Cortex of kidney (tissue), 1 donor: ENCODE results near the gene REEP6.
"Not testable (repeated sequence)": the region's sequence is repeated elsewhere in the genome, so short reads cannot be mapped to it uniquely, and the experiment has no call there.

Experiments used
- DNase-seq: peaks from one replicate; lab custom pipeline; 2025; lab: John Stamatoyannopoulos, UW

Gene REEP6

DNA sequence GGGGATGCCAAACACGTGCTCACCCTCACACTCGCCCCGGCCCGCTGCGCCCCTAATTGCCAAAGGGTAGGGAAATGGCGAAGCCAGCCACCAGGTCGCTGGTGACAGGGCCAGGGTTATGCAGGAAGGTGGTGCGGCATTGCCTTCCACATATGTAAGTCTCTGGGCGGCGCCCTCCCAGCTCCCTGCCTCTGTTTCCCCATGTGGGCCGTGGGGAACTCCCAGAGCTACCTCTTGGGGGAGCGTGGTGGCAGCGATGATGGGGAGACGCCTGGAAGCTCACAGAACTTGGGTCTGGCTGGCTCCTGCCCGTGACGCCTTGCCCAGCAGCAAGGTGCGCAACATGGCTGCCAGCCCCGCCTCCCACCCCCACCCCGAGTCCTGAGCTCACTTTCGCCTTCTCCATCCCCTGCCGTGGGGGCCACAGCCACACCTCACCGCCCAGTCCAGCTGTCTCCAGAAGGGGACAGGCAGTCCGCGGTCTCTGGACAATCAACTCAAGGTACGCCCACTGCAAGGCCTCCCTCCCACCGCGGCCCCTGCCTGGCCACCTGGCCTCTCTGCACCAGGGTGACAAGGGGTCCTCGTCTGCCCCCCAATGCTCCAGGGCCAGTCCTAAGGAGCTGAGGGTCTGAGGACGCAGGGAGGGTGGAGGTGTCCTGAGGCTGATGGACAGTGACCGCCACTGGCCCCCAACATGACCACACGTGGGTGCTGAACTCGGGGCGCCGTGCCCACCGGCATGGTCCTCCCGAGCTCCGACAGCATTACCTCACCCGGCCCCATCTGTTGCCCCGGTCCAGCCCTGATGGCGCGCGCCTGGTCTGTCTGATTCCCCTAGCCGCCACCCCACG, 18.5 kb upstream of the REEP6 start:
- no peak for DNase-seq

- DNase-seq: no peak
These were observed 17.7 kb upstream of the REEP6 start for GRCh38 chr19:1473085-1473851.

GRCh38 chr19:1474011-1474764, 16.8 kb upstream of the REEP6 start:
- DNase-seq: no peak

GRCh38 chr19:1474765-1475351, 16.1 kb upstream of the REEP6 start:
- DNase-seq: no peak

- no peak for DNase-seq
These were observed 15.1 kb upstream of the REEP6 start for GRCh38 chr19:1475751-1476437.

DNA sequence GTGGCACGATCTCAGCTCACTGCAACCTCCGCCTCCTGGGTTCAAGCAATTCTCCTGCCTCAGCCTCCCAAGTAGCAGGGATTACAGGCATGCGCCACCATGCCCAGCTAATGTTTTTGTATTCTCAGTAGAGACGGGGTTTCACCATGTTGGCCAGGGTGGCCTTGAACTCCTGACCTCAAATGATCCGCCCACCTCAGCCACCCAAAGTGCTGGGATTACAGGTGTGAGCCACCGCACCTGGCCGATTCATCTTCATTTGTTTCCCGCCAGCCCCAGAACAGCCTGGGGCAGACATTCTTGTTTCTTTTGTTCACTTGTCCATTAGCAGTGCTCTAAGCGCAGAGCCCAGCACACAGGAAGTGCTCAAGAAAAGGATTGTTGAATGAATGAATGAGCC, 13.9 kb upstream of the REEP6 start:
- not testable (repeated sequence) for DNase-seq

GRCh38 chr19:1478934-1479707, 11.9 kb upstream of the REEP6 start, which contains the start of gene C19orf25:
Gene C19orf25, minus strand, starts transcription at chr19:1479215. Its CDS starts 312 bp downstream, at chr19:1478903.
- DNase-seq: no peak

DNA sequence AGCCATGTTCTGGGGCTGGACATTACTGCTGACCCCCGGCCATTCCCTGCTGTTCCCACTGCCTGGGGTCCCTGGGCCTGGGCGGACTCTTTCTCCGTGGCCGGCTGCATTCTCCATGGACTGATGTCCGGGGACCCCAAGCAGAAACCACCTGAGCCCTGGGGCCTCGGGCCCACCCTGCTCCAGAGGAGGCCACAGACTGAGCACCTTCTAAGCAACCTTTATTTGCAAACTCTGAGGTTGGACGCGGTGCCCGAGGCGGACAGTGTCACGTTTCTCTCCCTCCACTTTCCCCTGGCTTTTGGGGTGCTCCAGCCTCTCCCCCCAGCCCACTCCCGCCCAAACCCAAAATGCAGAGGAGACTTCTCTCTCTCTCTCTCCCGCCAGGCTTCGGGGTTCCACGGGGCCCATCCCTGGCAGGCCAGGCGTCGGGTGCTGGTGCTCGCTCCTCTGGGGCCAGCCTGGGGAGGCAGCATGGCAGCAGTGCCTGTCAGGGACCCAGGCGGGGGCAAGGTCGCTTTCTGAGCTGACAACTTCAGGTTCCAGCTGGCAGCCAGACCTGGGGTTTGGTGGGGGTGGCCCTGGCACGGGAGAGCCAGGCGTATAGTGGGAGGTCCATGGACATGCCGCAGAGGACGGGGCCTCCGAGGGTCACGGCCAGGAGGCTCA, 9.6 kb upstream of the REEP6 start:
- DNase-seq: no peak

GRCh38 chr19:1481893-1482360, 9.1 kb upstream of the REEP6 start:
- DNase-seq: no peak

DNA sequence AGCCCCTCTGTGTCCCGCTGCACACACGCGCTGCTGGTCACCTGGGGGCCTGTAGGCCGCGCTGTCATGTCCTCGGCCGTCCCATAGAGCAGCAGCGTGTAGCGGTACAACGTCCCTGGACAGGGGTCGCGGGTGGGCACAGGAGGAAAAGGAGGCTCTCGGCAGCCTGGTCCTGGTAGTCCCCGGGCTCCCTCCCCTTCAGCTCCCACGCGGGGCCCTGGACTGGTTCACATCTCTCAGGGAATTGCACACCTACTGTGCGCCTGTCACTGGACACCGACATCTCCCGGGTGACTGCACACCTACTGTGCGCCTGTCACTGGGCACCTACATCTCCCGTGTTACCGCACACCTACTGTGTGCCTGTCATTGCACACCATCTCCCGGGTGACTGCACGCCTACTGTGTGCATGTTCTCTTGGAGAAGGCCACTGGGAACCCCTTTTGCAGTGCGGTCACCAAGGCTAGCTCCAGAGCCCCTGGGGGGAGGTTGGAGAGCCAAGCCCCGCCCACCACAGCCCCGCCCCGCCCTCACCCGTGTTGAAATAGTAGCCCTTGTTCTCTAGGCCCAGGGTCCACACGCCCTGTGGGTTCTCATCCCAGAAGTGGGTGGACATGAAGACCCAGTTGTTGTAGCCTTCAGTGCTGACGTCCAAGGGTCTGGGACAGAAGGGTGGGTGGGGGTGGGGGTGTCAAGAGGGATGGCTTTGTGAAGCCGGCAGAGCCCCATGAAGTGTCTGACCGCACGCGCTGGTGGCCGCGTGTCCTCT, 8.4 kb upstream of the REEP6 start:
- DNase-seq: no peak

GRCh38 chr19:1483131-1483978, 7.6 kb upstream of the REEP6 start:
- no peak for DNase-seq

DNA sequence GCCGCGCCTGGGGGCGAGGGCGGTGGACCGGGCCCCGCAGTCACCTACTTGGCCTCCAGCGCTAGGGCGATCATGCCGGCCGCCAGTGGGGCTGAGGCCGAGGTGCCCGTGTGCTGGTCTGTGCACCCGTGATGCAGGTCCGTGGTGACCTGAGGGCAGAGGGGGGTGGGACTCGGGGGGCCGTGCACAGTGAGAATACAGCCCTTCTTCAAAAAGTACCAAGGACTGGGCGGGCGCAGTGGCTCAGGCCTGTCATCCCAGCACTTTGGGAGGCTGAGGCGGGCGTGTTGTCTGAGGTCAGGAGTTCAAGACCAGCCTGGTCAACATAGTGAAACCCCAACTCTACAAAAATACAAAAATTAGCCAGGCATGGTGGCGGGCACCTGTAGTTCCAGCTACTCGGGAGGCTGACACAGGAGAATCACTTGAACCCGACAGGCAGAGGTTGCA, 7.0 kb upstream of the REEP6 start:
- no peak for DNase-seq

GRCh38 chr19:1486720-1487575, 4.0 kb upstream of the REEP6 start:
- DNase-seq: no peak

DNA sequence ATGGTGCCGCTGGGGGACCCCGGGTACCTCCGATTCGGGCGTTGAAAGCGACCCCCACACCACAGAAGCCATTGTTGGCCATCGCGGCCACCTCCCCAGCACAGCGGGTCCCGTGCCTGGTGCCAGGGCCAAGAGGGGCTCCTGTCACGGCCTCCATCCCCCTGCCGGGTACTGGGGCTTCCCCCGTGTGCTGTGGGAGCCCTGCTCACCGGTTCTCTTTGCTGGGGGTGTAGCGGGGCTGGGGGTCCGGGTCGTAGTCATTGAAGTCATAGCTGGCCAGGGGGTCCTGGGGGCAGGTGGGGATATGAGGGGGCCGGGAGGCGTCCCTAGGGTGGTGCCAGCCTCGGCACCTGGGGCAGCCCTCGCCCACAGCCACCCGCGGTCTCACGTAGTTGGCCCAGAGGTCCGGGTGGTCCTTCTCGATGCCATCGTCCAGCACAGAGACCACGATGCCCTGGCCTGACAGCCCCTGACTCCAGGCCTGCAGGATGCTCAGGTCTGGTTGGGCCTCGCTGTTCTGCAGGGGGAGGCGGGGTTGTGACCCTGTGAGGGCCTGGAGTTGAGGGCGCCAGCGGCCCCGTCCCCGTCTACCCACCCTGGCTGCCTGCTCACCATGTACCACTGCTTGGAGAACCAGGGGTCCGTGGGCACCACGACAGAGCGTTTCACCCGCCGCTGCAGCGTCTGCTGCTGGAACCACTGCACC, 3.3 kb upstream of the REEP6 start:
- no peak for DNase-seq

DNA sequence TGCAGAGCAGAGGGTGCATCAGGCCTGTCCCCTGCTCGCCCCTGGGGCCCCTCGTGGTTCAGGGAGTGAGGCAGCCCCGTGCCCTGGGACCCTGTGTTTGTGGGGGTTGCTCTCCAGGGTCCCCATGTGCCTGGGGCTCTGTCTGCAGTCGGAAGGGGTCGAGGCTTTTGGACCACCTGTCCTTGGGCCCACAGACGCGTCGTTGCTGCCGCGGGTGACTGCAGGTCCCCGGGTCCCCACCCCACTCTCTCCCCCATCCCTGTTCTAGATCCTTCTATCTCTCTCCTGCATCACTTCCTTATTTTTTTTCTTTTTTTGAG, 2.7 kb upstream of the REEP6 start:
- no peak for DNase-seq

DNA sequence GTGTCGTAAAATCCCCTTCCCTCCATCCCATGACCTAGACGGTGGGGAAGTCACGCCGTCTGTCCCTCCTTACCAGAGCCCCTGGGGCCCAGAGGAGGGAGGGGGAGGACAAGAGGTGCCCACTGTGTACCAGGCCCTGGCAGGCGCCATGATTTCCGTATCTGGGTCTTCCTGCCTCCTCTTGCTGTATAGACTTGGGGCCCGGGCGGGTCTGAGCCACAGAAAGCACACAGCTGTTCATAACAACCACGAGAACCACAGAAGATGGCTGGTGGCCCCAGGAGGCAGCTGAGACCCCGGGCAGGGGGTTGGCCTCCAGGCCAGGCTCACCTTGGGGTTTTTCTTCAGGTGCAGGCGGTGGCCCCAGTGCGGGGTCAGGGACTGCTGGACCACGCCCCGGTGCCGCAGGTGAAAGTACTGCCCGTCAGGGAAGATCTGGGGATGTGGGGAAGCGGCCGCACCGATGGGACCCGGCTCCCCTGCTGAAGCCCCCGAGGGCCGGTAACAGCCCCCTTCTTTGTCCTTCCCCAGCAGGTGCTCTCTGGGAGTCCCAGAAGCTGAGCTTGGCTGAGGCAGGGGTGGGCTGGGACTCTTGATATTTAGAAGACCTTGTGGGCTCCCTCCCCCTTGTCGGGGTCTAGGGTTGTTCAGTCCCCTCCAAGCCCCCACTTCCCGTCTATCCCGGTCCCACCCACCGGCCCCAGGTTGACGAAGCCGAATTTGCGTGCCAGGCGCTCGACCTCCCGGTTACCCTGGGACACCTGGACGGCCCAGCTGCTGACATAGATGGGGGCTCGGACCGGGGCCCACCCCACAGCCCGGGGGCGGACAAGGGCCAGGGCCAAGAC, 1.3 kb upstream of the REEP6 start:
- DNase-seq: no peak
